H1 (cell line): ENCODE measurements around the gene SLC6A17. TPM values are rescaled to one million over a fixed set of nuclear protein-coding genes. Genes with fewer than 3 reads are reported as not detected.

Experiments
- CTCF ChIA-PET: fragments of 300-600 bp; sonication (Branson Sonifier 250); formaldehyde crosslinking; loops from one replicate; lab custom pipeline; 2021; ENCODE audit not compliant: partially characterized antibody; lab: Charles Lee
- POLR2A ChIA-PET: fragments of 300-600 bp; sonication (Branson Sonifier 250); formaldehyde crosslinking; loops from one replicate; lab custom pipeline; 2021; ENCODE audit warnings: inconsistent platforms; ENCODE audit not compliant: partially characterized antibody; lab: Charles Lee
- DNase-seq, 2 experiments: peaks; one replicate each; pipeline versions ENCODE4 v3.0.0 to v3.0.0-alpha.2; 2010 to 2022; ENCODE audit warnings: low spot score in 2 of 2, low read depth in 1 of 2, mixed read lengths in 1 of 2
- FAIRE-seq: peaks from 2 replicates; lab custom pipeline; 2011; peaks lifted over from hg19 to GRCh38; lab: Jason Lieb, UNC
- H2AFZ ChIP-seq: 2 replicates; pipeline ENCODE4 v1.8.1; 2012; ENCODE audit warnings: low read length, inconsistent platforms
- H2AK5ac ChIP-seq: 2 replicates; pipeline ENCODE4 v1.6.1; 2013; ENCODE audit warnings: low read depth, low read length
- H2BK120ac ChIP-seq: replicated peaks from 2 replicates; pipeline ENCODE3; 2013; ENCODE audit warnings: low read depth, low read length, inconsistent platforms
- H2BK12ac ChIP-seq: 2 replicates; pipeline ENCODE4 v1.6.1; 2013; ENCODE audit warnings: low read depth, low read length
- H2BK15ac ChIP-seq: 2 replicates; pipeline ENCODE4 v1.6.1; 2013; ENCODE audit warnings: low read length
- H2BK20ac ChIP-seq: 2 replicates; pipeline ENCODE4 v1.6.1; 2013; ENCODE audit warnings: low read length
- H2BK5ac ChIP-seq: 2 replicates; pipeline ENCODE4 v1.6.1; 2013; ENCODE audit warnings: low read depth, low read length
- H3K14ac ChIP-seq: 2 replicates; pipeline ENCODE4 v1.6.1; 2013; ENCODE audit warnings: inconsistent platforms; ENCODE audit not compliant: insufficient read length
- H3K18ac ChIP-seq: 2 replicates; pipeline ENCODE4 v1.6.1; 2013; ENCODE audit warnings: low read length; ENCODE audit errors: extremely low read depth
- H3K23ac ChIP-seq: 2 replicates; pipeline ENCODE4 v1.6.1; 2013; ENCODE audit warnings: inconsistent platforms; ENCODE audit not compliant: insufficient read length
- H3K23me2 ChIP-seq: 2 replicates; pipeline ENCODE4 v1.6.1; 2013; ENCODE audit warnings: low read depth, low read length
- H3K27ac ChIP-seq: 2 replicates; pipeline ENCODE4 v1.6.1; 2011; ENCODE audit warnings: low read depth, low read length, inconsistent platforms
- H3K27me3 ChIP-seq, 4 experiments: replicated peaks in 1 of 4; 1 replicate in 1 of 4; 2 replicates in 3 of 4; pipeline versions ENCODE4 v1.6.1 to v1.8.1; 2011 to 2013; ENCODE audit warnings: low read length in 3 of 4, mild to moderate bottlenecking in 3 of 4, inconsistent platforms in 2 of 4, mixed read lengths in 2 of 4, moderate library complexity in 1 of 4; ENCODE audit not compliant: control insufficient read depth in 3 of 4, insufficient read depth in 3 of 4; ENCODE audit errors: extremely low read depth in 1 of 4
- H3K36me3 ChIP-seq, 4 experiments: 2 replicates each; pipeline versions ENCODE4 v1.6.1 to v1.8.1; 2011 to 2013; ENCODE audit warnings: mild to moderate bottlenecking in 4 of 4, low read length in 3 of 4, moderate library complexity in 2 of 4, control low read depth in 1 of 4, inconsistent platforms in 1 of 4; ENCODE audit not compliant: insufficient read depth in 4 of 4, control insufficient read depth in 2 of 4
- H3K4ac ChIP-seq: replicated peaks from 2 replicates; pipeline ENCODE3; 2013; ENCODE audit warnings: low read length, low read depth, mixed read lengths, inconsistent platforms; ENCODE audit not compliant: insufficient read length
- H3K4me1 ChIP-seq, 4 experiments: replicated peaks in 1 of 4; 1 replicate in 1 of 4; 2 replicates in 3 of 4; pipeline versions ENCODE4 v1.6.1 to v1.8.1; 2011 to 2013; ENCODE audit warnings: low read length in 3 of 4, inconsistent platforms in 2 of 4, mixed read lengths in 1 of 4; ENCODE audit not compliant: insufficient read depth in 4 of 4, control insufficient read depth in 3 of 4
- H3K4me2 ChIP-seq, 2 experiments: 2 replicates each; pipeline versions ENCODE4 v1.6.1 to v1.8.1; 2011 to 2013; ENCODE audit warnings: low read depth in 2 of 2, low read length in 2 of 2, control low read depth in 1 of 2, inconsistent platforms in 1 of 2, mild to moderate bottlenecking in 1 of 2; ENCODE audit not compliant: insufficient read depth in 1 of 2
- H3K4me3 ChIP-seq, 4 experiments: fragments of 200-600, 300-600 bp in 1 of 4; sonication (generic), shearing (Covaris generic), sonication (Bioruptor Twin) in 1 of 4; 2 replicates each; pipeline versions ENCODE4 v1.5.1 to v1.8.1; 2011 to 2016; ENCODE audit warnings: low read length in 4 of 4, low read depth in 3 of 4, control low read depth in 2 of 4, inconsistent platforms in 2 of 4, mild to moderate bottlenecking in 2 of 4, mixed read lengths in 1 of 4, moderate library complexity in 1 of 4; ENCODE audit not compliant: insufficient read depth in 2 of 4; ENCODE audit errors: extremely low read depth in 1 of 4
- H3K56ac ChIP-seq: replicated peaks from 2 replicates; pipeline ENCODE3; 2013; ENCODE audit warnings: low read depth, mild to moderate bottlenecking, mixed read lengths, low read length, inconsistent platforms; ENCODE audit not compliant: insufficient read length
- H3K79me1 ChIP-seq: 2 replicates; pipeline ENCODE4 v1.6.1; 2013; ENCODE audit warnings: low read depth, low read length, control low read depth
- H3K79me2 ChIP-seq, 2 experiments: 2 replicates each; pipeline versions ENCODE4 v1.6.1 to v1.8.1; 2012 to 2013; ENCODE audit warnings: low read length in 2 of 2, mild to moderate bottlenecking in 2 of 2, inconsistent platforms in 1 of 2; ENCODE audit not compliant: insufficient read depth in 2 of 2, control insufficient read depth in 1 of 2
- H3K9ac ChIP-seq, 4 experiments: replicated peaks in 1 of 4; 1 replicate in 1 of 4; 2 replicates in 3 of 4; pipeline versions ENCODE4 v1.6.1 to v1.8.1; 2011 to 2013; ENCODE audit warnings: low read depth in 3 of 4, low read length in 3 of 4, control low read depth in 2 of 4, mild to moderate bottlenecking in 2 of 4, moderate library complexity in 2 of 4, inconsistent platforms in 1 of 4; ENCODE audit errors: extremely low read depth in 1 of 4
- H3K9me3 ChIP-seq, 2 experiments: 2 replicates each; pipeline versions ENCODE4 v1.6.1 to v1.8.1; 2012 to 2013; ENCODE audit warnings: mild to moderate bottlenecking in 2 of 2, moderate library complexity in 2 of 2, control low read depth in 1 of 2, inconsistent platforms in 1 of 2, low read depth in 1 of 2, low read length in 1 of 2, mixed read lengths in 1 of 2; ENCODE audit not compliant: insufficient read depth in 2 of 2
- H4K20me1 ChIP-seq, 2 experiments: replicated peaks in 1 of 2; 2 replicates each; pipeline versions ENCODE3 to v1.8.1; 2011 to 2013; ENCODE audit warnings: inconsistent platforms in 2 of 2, low read length in 2 of 2, mild to moderate bottlenecking in 1 of 2; ENCODE audit not compliant: insufficient read depth in 2 of 2, control insufficient read depth in 1 of 2
- H4K5ac ChIP-seq: 2 replicates; pipeline ENCODE4 v1.6.1; 2013; ENCODE audit warnings: low read length, low read depth, mixed read lengths, inconsistent platforms; ENCODE audit not compliant: insufficient read length
- H4K8ac ChIP-seq: 2 replicates; pipeline ENCODE4 v1.8.0; 2013; ENCODE audit warnings: mild to moderate bottlenecking, moderate library complexity, low read length, inconsistent platforms; ENCODE audit not compliant: insufficient read depth; ENCODE audit errors: extremely low read depth
- H4K91ac ChIP-seq: replicated peaks from 2 replicates; pipeline ENCODE3; 2013; ENCODE audit warnings: low read length, mixed read lengths, inconsistent platforms; ENCODE audit not compliant: insufficient read length
- BCL11A ChIP-seq, 2 experiments: IDR thresholded peaks; one replicate each; pipeline ENCODE4 v1.6.1; 2011; ENCODE audit warnings: low read depth in 2 of 2, low read length in 2 of 2, mild to moderate bottlenecking in 2 of 2
- CEBPB ChIP-seq: IDR thresholded peaks from 2 replicates; pipeline ENCODE4 v1.6.1; 2012; ENCODE audit warnings: low read depth, low read length
- EGR1 ChIP-seq: IDR thresholded peaks from 2 replicates; pipeline ENCODE4 v1.6.1; 2011; ENCODE audit warnings: low read depth, low read length, borderline replicate concordance
- HDAC2 ChIP-seq, 2 experiments: fragments of 300-600 bp in 1 of 2; sonication (generic) in 1 of 2; IDR thresholded peaks; 2 replicates each; pipeline ENCODE4 v1.6.1; 2011 to 2012; ENCODE audit warnings: low read depth in 2 of 2, low read length in 2 of 2, mild to moderate bottlenecking in 2 of 2, moderate library complexity in 2 of 2, borderline replicate concordance in 1 of 2, inconsistent platforms in 1 of 2
- KDM1A ChIP-seq: fragments of 200-600, 300-600 bp; sonication (generic); IDR thresholded peaks from 2 replicates; pipeline ENCODE4 v1.7.1; 2016; ENCODE audit warnings: mild to moderate bottlenecking, low read length, borderline replicate concordance
- MAX ChIP-seq: IDR thresholded peaks from 2 replicates; pipeline ENCODE4 v1.6.1; 2012; ENCODE audit warnings: inconsistent platforms
- POU5F1 ChIP-seq: IDR thresholded peaks from 2 replicates; pipeline ENCODE4 v1.6.1; 2011; ENCODE audit warnings: low read depth, mild to moderate bottlenecking, low read length, moderate library complexity
- RFX5 ChIP-seq: IDR thresholded peaks from 2 replicates; pipeline ENCODE4 v1.6.1; 2011; ENCODE audit warnings: low read depth, low read length, improper control_type of control experiment, borderline replicate concordance
- SP2 ChIP-seq: IDR thresholded peaks from 2 replicates; pipeline ENCODE4 v1.6.1; 2012; ENCODE audit warnings: mild to moderate bottlenecking, low read length, inconsistent platforms
- TBP ChIP-seq: IDR thresholded peaks from 2 replicates; pipeline ENCODE4 v1.6.1; 2011; ENCODE audit warnings: low read depth, low read length, improper control_type of control experiment
- TEAD4 ChIP-seq: IDR thresholded peaks from 2 replicates; pipeline ENCODE4 v1.6.1; 2012; ENCODE audit warnings: low read depth, low read length, inconsistent platforms, mixed read lengths
- ZNF274 ChIP-seq: IDR thresholded peaks from 2 replicates; pipeline ENCODE4 v1.7.0; 2012; ENCODE audit warnings: low read length, borderline replicate concordance; ENCODE audit errors: extremely low read depth
- WGBS, 2 experiments: shearing (Covaris generic) in 1 of 2; methylation state at CpG; one replicate each; pipeline versions ENCODE4 v1.1.6 to v1.1.7; 2013 to 2015; ENCODE audit warnings: low lambda C conversion rate in 2 of 2, mixed read lengths in 2 of 2, inconsistent platforms in 1 of 2, low coverage in 1 of 2, missing lambda C conversion rate in 1 of 2; ENCODE audit not compliant: insufficient replicate concordance in 2 of 2, insufficient coverage in 1 of 2, insufficient read length in 1 of 2; ENCODE audit errors: extremely low coverage in 1 of 2, missing lambda C conversion rate in 1 of 2; 5-methylcytosine and 5-hydroxymethylcytosine counted together
- polyA plus RNA-seq, 7 experiments: library from polyadenylated mRNA; depleted of rRNA in 3 of 7; stranded (reverse) in 5 of 7; unstranded in 2 of 7; fragments of >200 nt in 5 of 7; fragments of 200-250 nt in 2 of 7; gene quantifications; 1 replicate in 5 of 7; 2 replicates in 1 of 7; 4 replicates in 1 of 7; pipeline versions ENCODE4 v1.2.1 to v1.2.3, GENCODE V29; 2011 to 2013; ENCODE audit warnings: missing spikeins in 2 of 7, mixed read lengths in 2 of 7
- total RNA-seq: library from RNA; stranded (reverse); fragmentation: NEBNext Ultra II Directional; extraction: Animal tissue kit (Norgen Biotek cat#: 25700); gene quantifications from 2 replicates; pipeline ENCODE4 v1.2.1, GENCODE V29; 2021

The SLC6A17 gene
- total and polyA plus RNA-seq, 2 of the 8 experiments (the other 6 are each of a cell fraction or from before 2014, with no cell fraction given): 0.15 to 0.28 TPM

- H3K4me1 ChIP-seq: peaks cover 0 to 4% (median 0%) of the 10 kb centered on the region in 4 experiments; a peak in 2 of 7 replicates
- H2BK5ac ChIP-seq: no peak overlapping the region
- no peak overlapping the region for H3K23ac ChIP-seq
- H4K5ac ChIP-seq: no peak overlapping the region
- no peak overlapping the region for H2AFZ ChIP-seq
- H3K4me2 ChIP-seq: no peak overlapping the region
- no peak overlapping the region for H3K9ac ChIP-seq
- no peak for FAIRE-seq
- CTCF ChIA-PET: interaction anchor here (0.7 to 2.0 kb wide), 8 partner anchors 9 to 325 kb away, joined by 3 to 5 read pairs (median 4); no protein-coding TSS in a partner anchor
- no peaks in the 10 kb centered on the region for H3K23me2 ChIP-seq
- H3K27me3 ChIP-seq: no peaks in the 10 kb centered on the region; a peak in 1 of 7 replicates
- no peak overlapping the region; the same call in 1 of the 2 replicates for H2BK12ac ChIP-seq
- no peaks in the 10 kb centered on the region for H3K79me1 ChIP-seq
- no peaks in the 10 kb centered on the region for H4K20me1 ChIP-seq
- H2BK120ac ChIP-seq: no peak overlapping the region
- WGBS, 2 experiments: 94% methylated on average over 13 of the region's 13 CpGs; no CpG with 5 or more reads in 1 of the 2 experiments
- no peak for DNase-seq
- H4K8ac ChIP-seq: no peak overlapping the region
- no peak overlapping the region for H2BK15ac ChIP-seq
- no peaks in the 10 kb centered on the region for H3K9me3 ChIP-seq
- H3K79me2 ChIP-seq: no peaks in the 10 kb centered on the region
- no peaks in the 10 kb centered on the region for H3K36me3 ChIP-seq
- POLR2A ChIA-PET: no interaction called here
- no peak overlapping the region for H3K56ac ChIP-seq
- no peak overlapping the region for H3K14ac ChIP-seq
- H3K27ac ChIP-seq: no peak overlapping the region
- H2AK5ac ChIP-seq: 0 out of 2 replicates have a peak overlapping the region, but pooled peaks have one; percentile 8
- no peak overlapping the region for H3K18ac ChIP-seq
- H3K4me3 ChIP-seq: no peak overlapping the region
- no peak overlapping the region for H3K4ac ChIP-seq
- no peak overlapping the region for H4K91ac ChIP-seq
- no peak overlapping the region for H2BK20ac ChIP-seq
- no peak for TF ChIP-seq HDAC2 (IDR thresholded peaks at IDR 0.05; ENCODE audit: borderline replicate concordance in 1 of 2, low read depth in 2 of 2, low read length in 2 of 2)
- no peak for TF ChIP-seq BCL11A (IDR thresholded peaks at IDR 0.05; ENCODE audit: low read depth in 2 of 2, low read length in 2 of 2)
- no peak for TF ChIP-seq ZNF274
- no peak for TF ChIP-seq KDM1A
- TF ChIP-seq MAX: no peak
- TF ChIP-seq CEBPB: no peak
- TF ChIP-seq EGR1: no peak
- no peak for TF ChIP-seq RFX5
- no peak for TF ChIP-seq SP2
- no peak for TF ChIP-seq POU5F1
- TF ChIP-seq TEAD4: no peak
- TF ChIP-seq TBP: no peak
These were observed 20.8 kb downstream of the SLC6A17 start for GRCh38 chr1:110170766-110171733.
